IPS-15b (cell line): ENCODE results near the gene NFIA.

ENCODE experiments used
- H3K27me3 ChIP-seq: one replicate; pipeline ENCODE4 v1.6.1; 2013; ENCODE audit warnings: low read length; ENCODE audit not compliant: control insufficient read depth, insufficient read depth
- H3K36me3 ChIP-seq: one replicate; pipeline ENCODE4 v1.6.1; 2013; ENCODE audit warnings: low read length; ENCODE audit not compliant: control insufficient read depth, insufficient read depth
- H3K4me1 ChIP-seq: one replicate; pipeline ENCODE4 v1.6.1; 2013; ENCODE audit warnings: mild to moderate bottlenecking, low read length; ENCODE audit not compliant: control insufficient read depth, insufficient read depth
- H3K4me3 ChIP-seq: one replicate; pipeline ENCODE4 v1.5.1; 2013; ENCODE audit warnings: low read depth, low read length
- H3K9ac ChIP-seq: one replicate; pipeline ENCODE4 v1.6.1; 2013; ENCODE audit warnings: low read depth, mild to moderate bottlenecking, low read length
- H3K9me3 ChIP-seq: one replicate; pipeline ENCODE4 v1.6.1; 2013; ENCODE audit warnings: mild to moderate bottlenecking, low read length; ENCODE audit not compliant: control insufficient read depth, insufficient read depth

The NFIA gene

DNA sequence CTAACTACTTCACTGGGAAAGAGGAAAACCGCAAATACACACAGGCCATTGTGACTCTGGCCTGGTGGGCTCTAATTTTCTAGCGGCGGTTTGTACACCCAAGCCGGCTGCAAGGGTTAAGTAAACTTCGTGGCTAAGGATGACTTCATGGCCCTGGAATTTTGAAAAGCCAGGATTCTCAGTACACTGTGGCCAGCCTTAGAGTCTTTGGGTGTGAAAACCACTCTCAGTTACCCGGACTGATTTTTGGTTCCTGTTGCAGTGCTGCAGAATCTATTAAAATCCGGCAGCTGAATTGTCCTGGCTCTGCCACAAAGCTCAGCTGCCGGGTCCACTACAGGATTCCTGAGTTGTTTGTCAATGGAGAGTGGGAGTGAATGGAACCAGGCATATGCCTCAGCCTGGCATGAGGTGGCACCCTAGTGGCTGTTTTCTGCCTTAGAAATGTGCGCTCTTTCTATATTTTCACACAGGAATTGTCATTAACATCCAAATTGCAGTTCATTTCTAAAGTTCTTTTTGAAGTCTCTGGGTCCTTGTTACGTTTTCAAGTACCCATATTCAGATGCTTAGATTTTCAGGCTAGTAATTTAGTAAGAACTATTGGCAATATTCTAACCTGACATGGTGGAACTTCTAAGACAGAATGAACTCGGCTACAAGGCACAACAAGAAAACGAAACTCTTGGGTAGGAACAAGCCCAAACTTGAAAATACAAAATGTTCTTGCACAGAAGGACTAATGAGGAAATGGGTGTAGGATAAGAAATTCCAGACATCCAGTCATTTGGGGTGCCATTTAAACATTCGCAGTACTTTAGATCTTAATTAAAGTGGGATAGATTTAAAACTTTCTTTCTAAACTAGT lies 255.9 kb downstream of the NFIA start:
- no peaks in the 10 kb centered on the region for H3K27me3 ChIP-seq
- H3K9me3 ChIP-seq = no peaks in the 10 kb centered on the region
- no peaks in the 10 kb centered on the region for H3K36me3 ChIP-seq
- no peak overlapping the region for H3K9ac ChIP-seq
- H3K4me1 ChIP-seq = peaks cover 16% of the 10 kb centered on the region
- no peak overlapping the region for H3K4me3 ChIP-seq

DNA sequence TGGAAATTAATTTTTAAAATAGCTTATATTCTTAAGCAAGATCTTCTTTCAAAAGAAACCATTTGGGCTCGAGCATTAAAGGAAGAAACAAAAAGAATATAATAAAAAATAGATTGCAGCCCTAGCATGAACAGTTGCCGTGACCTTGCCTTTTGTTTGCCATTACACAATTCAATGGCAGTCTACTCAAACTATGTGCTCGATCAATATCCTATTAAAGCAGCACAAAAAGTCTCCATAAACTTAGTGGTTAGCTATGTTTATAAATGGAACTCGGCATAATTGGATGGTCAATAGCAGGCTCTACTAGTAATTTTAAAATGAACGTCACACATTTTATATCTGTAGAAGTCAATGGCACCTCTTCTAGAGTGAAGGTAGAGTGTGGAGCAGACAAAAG lies 256.5 kb downstream of the NFIA start:
- H3K4me1 ChIP-seq = peaks cover 16% of the 10 kb centered on the region
- no peak overlapping the region for H3K4me3 ChIP-seq
- no peak overlapping the region for H3K9ac ChIP-seq
- H3K27me3 ChIP-seq = no peaks in the 10 kb centered on the region
- no peaks in the 10 kb centered on the region for H3K36me3 ChIP-seq
- H3K9me3 ChIP-seq = no peaks in the 10 kb centered on the region

DNA sequence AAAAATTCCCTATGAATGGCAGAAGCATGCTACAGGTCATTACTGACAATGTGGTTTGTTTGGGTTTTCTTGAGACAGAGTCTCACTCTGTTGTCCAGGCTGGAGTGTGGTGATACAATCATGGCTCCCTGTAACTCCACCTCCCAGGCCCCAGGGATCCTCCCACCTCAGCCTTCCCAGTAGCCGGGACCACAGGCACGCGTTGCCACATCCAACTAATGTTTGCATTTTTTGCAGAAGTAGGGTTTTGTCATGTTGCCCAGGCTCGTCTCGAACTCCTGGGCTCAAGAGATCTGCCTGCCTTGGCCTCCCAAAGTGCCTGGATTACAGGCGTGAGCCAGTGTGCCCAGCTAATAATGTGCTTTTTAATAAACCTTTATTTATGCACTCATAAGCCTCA lies 259.1 kb downstream of the NFIA start:
- Histone ChIP-seq H3K9me3 (no peaks in the 10 kb centered on the region), H3K4me1 (peaks cover 16% of the 10 kb centered on the region), H3K36me3 (no peaks in the 10 kb centered on the region), H3K9ac (no peak overlapping the region), H3K4me3 (no peak overlapping the region), H3K27me3 (no peaks in the 10 kb centered on the region)

DNA sequence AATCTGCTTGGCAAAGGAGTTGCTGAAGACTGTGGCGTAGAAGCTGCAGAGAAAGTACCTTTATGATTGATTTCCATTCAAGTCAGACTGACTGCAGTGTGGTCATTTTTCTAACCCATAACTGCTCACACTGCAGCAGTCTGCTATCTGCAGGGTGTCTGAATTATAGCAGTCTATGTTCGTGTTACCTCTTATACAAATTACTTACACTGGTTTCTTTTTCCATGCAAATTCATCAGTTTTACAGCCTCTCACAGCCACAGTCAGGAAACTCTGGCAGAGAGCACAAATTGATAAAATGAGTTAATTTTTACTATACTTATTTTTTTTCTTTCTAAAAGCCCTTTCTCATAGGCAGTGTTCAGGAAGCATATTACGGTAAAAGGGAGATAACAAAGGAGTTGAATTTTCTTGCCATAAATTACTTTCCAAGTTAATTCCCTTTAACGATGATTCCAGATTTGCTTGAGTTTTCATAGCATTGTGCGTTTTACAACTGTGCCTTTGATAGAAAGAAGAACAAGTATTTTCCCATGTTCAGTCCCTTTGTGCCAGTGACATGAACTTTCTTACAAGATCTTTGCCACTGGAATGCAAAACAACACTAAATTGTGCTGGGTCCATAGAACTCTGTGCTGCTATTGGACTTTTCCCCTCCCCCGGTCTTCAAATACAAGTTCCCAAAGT lies 261.5 kb downstream of the NFIA start:
- H3K4me1 ChIP-seq = no peaks in the 10 kb centered on the region
- no peaks in the 10 kb centered on the region for H3K9me3 ChIP-seq
- H3K4me3 ChIP-seq = no peak overlapping the region
- no peaks in the 10 kb centered on the region for H3K36me3 ChIP-seq
- H3K27me3 ChIP-seq = no peaks in the 10 kb centered on the region
- no peak overlapping the region for H3K9ac ChIP-seq

DNA sequence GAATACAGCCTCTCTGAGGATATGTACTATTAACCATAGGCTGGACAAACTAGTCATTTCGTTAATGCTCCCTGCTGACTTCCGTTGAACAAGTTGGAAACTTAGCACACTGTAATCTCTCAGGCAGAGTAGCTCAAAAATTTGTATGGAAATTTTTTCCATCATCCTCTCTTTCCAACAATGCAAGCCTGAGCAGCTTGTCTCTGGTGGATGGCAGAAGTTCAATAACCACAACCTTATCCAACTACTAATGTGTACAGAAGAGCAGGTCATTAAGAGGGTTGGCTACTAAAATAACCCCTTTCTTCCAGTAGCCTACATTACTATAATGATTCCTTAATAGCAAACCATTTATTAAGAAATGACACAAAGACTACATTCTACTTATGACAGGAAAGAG lies 262.3 kb downstream of the NFIA start:
- no peaks in the 10 kb centered on the region for H3K4me1 ChIP-seq
- H3K36me3 ChIP-seq = no peaks in the 10 kb centered on the region
- no peak overlapping the region for H3K9ac ChIP-seq
- no peaks in the 10 kb centered on the region for H3K27me3 ChIP-seq
- H3K4me3 ChIP-seq = no peak overlapping the region
- H3K9me3 ChIP-seq = no peaks in the 10 kb centered on the region

DNA sequence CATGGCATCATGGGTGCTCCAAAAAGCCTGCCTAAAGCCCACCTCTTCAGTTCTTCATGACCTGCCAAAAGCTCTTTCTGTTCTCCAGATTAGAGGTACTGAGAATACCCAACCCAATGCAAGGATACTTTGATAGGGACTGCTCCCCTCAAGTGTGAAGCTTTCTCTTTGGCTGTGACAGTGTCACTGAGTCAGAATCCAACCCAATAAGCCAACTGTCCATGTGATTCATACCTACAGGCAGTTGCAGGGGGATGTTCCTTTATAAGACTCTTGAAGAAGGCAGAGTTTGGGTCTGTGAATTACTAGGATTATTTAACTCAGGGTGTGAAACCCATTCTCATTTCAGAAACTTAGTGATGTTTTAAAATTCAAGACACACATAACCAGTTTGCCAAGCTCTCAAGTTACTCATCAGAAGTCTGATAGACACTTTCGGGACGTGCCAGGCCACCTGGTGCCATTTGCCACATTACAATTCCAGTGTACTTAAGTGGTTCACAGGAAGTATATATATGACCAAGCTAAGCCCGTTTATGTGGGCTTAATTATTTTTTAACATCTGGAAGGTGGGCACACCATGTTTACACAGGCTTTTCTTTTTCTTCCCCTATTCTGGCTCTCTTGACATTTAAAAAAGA lies 265.8 kb downstream of the NFIA start:
- no peaks in the 10 kb centered on the region for H3K9me3 ChIP-seq
- peaks cover 5% of the 10 kb centered on the region for H3K4me1 ChIP-seq
- no peaks in the 10 kb centered on the region for H3K27me3 ChIP-seq
- no peak overlapping the region for H3K4me3 ChIP-seq
- H3K36me3 ChIP-seq = no peaks in the 10 kb centered on the region
- no peak overlapping the region for H3K9ac ChIP-seq

DNA sequence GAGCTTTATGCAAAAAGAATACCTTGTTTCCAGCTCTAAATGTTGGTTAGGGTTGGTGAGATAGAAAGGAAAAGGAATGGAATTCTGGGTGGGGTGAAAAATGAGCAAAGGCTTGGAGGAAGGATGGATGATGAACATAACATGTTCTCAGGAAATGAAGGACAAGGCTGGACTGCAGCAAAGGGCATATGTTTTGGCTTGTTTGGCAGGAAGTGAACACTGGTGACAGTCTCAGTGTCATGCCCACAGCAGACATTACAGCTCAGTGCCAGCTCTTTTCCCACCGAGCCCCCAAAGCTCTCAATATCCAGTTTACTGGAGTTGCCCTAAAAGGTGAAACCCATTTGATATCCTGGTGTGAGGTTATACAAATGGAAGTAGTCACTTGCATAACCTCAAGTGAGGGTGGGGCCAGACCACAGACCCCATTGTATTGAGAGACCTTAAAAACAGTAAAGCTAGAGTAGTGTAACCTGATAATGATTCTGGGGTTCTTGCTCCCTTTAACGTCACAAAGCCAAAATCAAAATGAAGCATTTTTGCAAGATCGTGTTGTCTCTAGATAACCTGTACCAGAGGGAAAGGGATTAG lies 270.6 kb downstream of the NFIA start:
- Histone ChIP-seq H3K4me1 (peaks cover 13% of the 10 kb centered on the region), H3K9me3 (no peaks in the 10 kb centered on the region), H3K4me3 (no peak overlapping the region), H3K27me3 (no peaks in the 10 kb centered on the region), H3K9ac (no peak overlapping the region), H3K36me3 (no peaks in the 10 kb centered on the region)

DNA sequence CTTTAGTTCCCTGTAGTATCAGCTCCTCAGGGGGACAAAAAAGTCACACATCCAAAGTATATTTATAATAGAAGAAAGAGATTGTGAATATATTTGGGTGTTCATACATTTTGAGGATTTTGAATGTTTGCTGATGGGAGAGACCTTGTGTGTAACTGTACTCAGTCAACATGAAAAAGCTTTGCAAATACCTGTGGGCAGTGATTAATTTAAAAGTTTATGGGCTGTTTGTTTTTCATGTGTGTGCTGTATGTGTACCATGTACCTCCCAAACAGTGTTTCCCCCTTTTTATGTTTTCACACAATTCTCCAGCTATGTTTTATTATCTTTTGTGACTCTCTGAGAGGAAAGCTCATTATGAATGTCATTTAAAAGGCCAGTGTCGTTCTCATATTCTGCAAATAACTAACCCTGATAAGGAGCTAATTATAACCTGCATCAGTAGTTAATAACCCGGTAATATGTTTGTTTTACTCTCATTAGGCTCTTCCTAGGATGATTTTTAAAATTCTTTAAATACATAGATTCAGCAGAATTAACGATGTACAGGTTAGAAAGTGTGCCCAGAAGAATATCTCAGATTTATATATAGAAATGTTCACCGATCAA lies 271.5 kb downstream of the NFIA start:
- Histone ChIP-seq H3K4me1 (peaks cover 13% of the 10 kb centered on the region), H3K9me3 (no peaks in the 10 kb centered on the region), H3K4me3 (no peak overlapping the region), H3K36me3 (no peaks in the 10 kb centered on the region), H3K9ac (no peak overlapping the region), H3K27me3 (no peaks in the 10 kb centered on the region)

DNA sequence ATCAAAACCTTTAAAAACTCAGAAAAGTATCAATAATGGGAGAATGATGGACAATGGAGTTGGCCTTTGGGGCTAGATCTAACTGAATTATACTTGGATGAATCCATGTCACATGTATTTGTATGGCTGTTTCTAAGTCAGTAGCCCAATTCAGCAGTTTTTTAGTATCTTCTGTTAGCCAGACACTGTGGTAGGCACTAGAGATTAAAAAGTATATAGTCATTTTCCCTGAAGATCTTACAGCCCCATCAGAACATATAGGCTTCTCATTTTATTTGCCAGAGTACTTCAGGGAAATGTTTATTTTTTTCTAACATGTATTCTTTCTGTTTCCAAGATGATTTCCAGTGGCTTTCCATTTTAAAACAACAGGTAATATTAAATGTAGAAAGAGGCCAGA lies 273.7 kb downstream of the NFIA start:
- Histone ChIP-seq H3K4me3 (no peak overlapping the region), H3K36me3 (no peaks in the 10 kb centered on the region), H3K4me1 (peaks cover 13% of the 10 kb centered on the region), H3K27me3 (no peaks in the 10 kb centered on the region), H3K9me3 (no peaks in the 10 kb centered on the region), H3K9ac (no peak overlapping the region)

DNA sequence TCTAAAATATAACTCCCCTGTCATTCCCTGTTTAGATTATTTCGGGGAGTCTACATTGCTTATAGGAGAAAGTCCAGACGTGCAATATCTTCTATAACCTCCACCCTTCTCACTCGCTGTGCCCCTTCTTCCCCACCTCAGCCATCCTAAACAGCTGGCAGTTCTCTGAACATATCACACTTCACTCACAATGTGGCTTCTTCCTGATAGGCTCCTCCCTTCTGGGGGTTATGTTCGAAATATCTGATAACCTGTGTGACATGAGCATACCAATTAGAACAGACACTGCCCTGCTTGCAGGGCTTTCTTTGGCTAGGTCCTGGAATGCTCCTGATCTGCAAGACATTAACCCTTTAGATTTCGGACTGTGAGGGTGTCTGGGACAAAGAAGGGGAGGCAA lies 274.6 kb downstream of the NFIA start:
- Histone ChIP-seq H3K9ac (no peak overlapping the region), H3K4me3 (no peak overlapping the region), H3K9me3 (no peaks in the 10 kb centered on the region), H3K4me1 (peaks cover 13% of the 10 kb centered on the region), H3K36me3 (no peaks in the 10 kb centered on the region), H3K27me3 (no peaks in the 10 kb centered on the region)

DNA sequence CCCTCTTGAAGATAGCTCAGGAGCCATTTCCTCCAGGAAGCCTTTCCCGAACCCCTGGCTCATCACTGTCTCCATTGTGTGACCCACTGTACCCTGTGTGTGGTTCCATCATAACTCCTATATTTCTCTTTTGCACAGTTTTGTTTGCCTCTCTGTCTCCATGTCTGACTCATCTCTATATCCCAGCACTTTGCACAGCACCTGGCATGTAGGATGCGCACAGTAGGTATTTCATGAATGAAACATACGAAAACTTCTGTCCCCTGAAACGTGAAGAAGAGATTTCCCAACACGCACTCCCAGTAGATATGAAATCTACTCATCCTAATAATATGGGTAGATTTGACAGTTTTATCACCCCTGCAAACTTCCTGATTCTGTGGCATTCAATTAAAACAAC lies 275.2 kb downstream of the NFIA start:
- H3K36me3 ChIP-seq = no peaks in the 10 kb centered on the region
- H3K4me3 ChIP-seq = no peak overlapping the region
- no peak overlapping the region for H3K9ac ChIP-seq
- H3K9me3 ChIP-seq = no peaks in the 10 kb centered on the region
- H3K4me1 ChIP-seq = peaks cover 12% of the 10 kb centered on the region
- no peaks in the 10 kb centered on the region for H3K27me3 ChIP-seq
